T-helper 17 cell (primary cell): Measurements from ENCODE around the gene SPART. TPM values are rescaled to one million over a fixed set of nuclear protein-coding genes. Genes with fewer than 3 reads are reported as not detected.

Experiments used
- ATAC-seq: fragments of 150-1000 bp; cut with Tn5 transposase; 2 replicates; pipeline ENCODE4 v1.10.0; 2021; ENCODE audit warnings: mild to moderate bottlenecking, moderate library complexity
- DNase-seq, 3 donors: peaks; one replicate each; pipeline versions ENCODE4 v3.0.0 to v3.0.0-alpha.2; 2020 to 2021
- H3K9me3 ChIP-seq: one replicate; pipeline ENCODE4 v1.7.0; 2013; ENCODE audit warnings: low read length, mild to moderate bottlenecking; ENCODE audit not compliant: control insufficient read depth, poor library complexity, severe bottlenecking
- H3K27ac Mint-ChIP-seq: one replicate; pipeline ENCODE4 v1.8.0; 2022; ENCODE audit warnings: mild to moderate bottlenecking, moderate library complexity, mixed read lengths
- H3K27me3 Mint-ChIP-seq: one replicate; pipeline ENCODE4 v1.8.0; 2022; ENCODE audit warnings: mixed read lengths
- H3K36me3 Mint-ChIP-seq: one replicate; pipeline ENCODE4 v1.8.0; 2022; ENCODE audit warnings: low read depth, mixed read lengths
- H3K4me1 Mint-ChIP-seq: one replicate; pipeline ENCODE4 v1.8.0; 2022; ENCODE audit warnings: mild to moderate bottlenecking, mixed read lengths
- H3K4me3 Mint-ChIP-seq: one replicate; pipeline ENCODE4 v1.8.0; 2022; ENCODE audit warnings: mild to moderate bottlenecking, moderate library complexity, mixed read lengths
- total RNA-seq, 4 donors: library from RNA in 2 of 4; stranded (reverse) in 2 of 4; gene quantifications; one replicate each; pipeline ENCODE4 v1.2.3 and lab custom pipeline; 2022 to 2026

SPART gene
- total RNA-seq, 2 donors from 2014 or later = 25.6 to 34.8 TPM

DNA sequence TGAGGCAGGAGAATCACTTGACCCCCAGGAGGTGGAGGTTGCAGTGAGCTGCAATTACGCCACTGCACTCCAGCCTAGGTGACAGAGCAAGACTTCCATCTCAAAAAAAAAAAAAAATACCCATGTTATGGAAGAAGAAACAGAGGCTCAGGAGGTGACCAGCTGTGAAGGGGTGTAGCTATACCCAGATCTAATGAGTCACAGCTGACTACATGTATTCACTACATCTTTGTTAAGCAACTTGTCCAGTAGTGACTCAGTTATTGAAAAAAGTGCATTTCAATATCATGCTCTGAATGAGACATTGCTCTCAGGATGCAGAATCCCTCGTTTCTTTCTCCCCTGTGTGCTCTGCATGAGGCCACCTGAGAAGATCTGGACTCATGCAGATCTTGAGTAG, 16.1 kb upstream of the SPART start:
- Mint-ChIP-seq H3K4me1 (no peaks in the 10 kb centered on the region), H3K36me3 (peaks cover 7% of the 10 kb centered on the region), H3K4me3 (no peak overlapping the region), H3K27me3 (peaks cover 29% of the 10 kb centered on the region), H3K27ac (no peak overlapping the region)
- no peak for DNase-seq
- ATAC-seq = no peak
- no peaks in the 10 kb centered on the region for H3K9me3 ChIP-seq

DNA sequence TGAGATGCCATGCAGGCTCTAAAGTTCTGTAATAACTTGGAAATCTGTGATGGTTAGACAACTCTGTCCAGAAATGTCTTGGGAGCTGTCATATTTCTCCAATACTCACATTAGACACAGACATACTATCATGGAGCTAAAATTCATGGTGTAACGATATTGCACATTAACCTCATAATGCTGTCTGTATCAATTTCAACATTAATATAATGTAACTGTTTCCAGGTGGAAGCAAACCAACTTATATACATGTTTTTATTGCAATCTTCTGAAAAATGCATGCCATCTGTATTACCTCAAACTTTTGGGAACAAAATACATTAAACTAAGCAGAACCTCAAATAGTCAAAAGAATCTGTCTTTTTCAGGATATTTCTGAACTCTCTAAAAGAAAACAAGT, 14.7 kb upstream of the SPART start:
- ATAC-seq (no peak), DNase-seq (no peak)
- Mint-ChIP-seq H3K27ac (no peak overlapping the region), H3K27me3 (peaks cover 37% of the 10 kb centered on the region), H3K4me3 (no peak overlapping the region), H3K36me3 (peaks cover 5% of the 10 kb centered on the region), H3K4me1 (no peaks in the 10 kb centered on the region)
- no peaks in the 10 kb centered on the region for H3K9me3 ChIP-seq

DNA sequence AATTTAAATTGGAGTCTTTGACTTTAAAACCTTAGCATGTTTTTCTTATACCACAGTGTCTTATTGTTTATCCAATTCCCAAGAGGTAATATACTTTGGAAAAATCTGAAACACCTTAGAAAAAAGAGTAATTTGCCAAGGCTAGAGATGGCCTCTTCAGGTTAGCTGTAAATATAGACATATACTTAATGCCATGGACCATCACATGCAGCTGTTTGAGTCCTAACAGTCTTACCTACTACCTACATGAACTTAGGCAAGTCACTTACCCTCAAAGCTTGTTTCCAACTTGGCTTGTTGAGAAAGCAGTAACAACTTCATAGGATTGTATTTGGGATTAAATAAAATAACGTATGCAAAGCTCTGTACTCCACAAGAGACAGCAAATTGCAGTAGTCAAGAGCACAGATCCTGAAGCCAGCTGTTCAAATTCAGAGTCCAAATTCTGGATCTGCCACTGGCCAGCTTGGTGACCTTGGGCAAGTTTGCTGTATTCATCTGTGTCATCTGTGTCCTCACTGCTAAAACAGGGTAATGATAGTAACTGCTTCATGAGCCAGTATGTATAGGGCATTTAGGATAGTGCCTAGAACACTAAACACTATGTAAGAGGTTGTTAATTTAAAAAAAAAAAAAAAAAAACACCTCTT, 13.2 kb upstream of the SPART start:
- ATAC-seq = no peak

DNA sequence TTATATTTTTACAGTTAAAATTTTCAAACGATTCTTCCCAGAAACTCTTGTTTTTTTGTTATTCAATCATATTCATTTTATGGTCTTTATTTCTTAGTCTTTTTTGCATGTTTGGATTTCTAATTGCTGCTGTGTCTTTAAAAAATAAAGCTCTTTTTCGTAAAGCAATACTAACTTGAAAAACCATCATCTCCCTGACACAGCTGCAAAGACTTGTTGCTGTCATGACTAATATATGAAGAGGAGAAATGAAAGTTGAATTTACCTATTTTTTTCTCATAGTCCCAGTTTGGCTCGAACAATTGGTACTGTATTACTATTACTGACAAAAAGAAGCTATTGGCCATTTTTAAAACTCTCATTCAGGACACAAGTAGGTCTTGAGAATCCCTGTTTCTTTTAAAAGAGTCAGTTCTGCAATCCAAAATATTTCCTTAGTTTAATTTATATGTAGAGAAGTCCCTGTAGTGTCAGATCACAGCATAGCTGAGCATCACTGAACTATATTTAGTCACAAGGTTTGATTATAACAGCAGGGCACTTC, 12.1 kb upstream of the SPART start:
- no peaks in the 10 kb centered on the region for H3K9me3 ChIP-seq
- no peak for DNase-seq
- H3K4me1 Mint-ChIP-seq = no peaks in the 10 kb centered on the region
- ATAC-seq = no peak
- peaks cover 21% of the 10 kb centered on the region for H3K27me3 Mint-ChIP-seq
- no peak overlapping the region for H3K4me3 Mint-ChIP-seq
- no peaks in the 10 kb centered on the region for H3K36me3 Mint-ChIP-seq
- no peak overlapping the region for H3K27ac Mint-ChIP-seq

More for the DNA sequence above, 13.2 kb upstream of the SPART start:
- Mint-ChIP-seq H3K27me3 (peaks cover 26% of the 10 kb centered on the region), H3K4me1 (no peaks in the 10 kb centered on the region), H3K36me3 (no peaks in the 10 kb centered on the region), H3K27ac (no peak overlapping the region), H3K4me3 (no peak overlapping the region)
- H3K9me3 ChIP-seq = no peaks in the 10 kb centered on the region
- no peak for DNase-seq

DNA sequence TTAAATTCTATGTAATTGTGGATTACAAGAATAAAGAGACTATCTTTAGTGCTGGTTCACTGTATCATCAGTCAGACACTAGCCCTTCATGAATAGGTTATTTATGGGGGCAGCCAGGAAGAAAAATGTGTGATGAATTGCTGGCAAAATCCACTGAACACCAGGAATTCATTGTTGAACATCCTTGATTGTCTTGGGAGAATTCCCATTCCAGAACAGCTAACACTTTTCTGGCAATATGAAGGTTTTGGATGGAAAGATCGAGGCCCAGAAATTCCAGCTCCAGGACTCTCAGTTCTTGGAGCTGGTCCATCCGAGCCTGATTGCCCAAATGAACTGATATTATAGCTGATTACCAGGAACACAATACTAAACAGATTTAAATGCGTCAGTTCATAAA, 11.5 kb upstream of the SPART start:
- ATAC-seq (no peak), DNase-seq (no peak)
- H3K27me3 Mint-ChIP-seq = peaks cover 21% of the 10 kb centered on the region
- H3K9me3 ChIP-seq = no peaks in the 10 kb centered on the region
- H3K4me1 Mint-ChIP-seq = no peaks in the 10 kb centered on the region
- no peak overlapping the region for H3K4me3 Mint-ChIP-seq
- H3K27ac Mint-ChIP-seq = no peak overlapping the region
- no peaks in the 10 kb centered on the region for H3K36me3 Mint-ChIP-seq

DNA sequence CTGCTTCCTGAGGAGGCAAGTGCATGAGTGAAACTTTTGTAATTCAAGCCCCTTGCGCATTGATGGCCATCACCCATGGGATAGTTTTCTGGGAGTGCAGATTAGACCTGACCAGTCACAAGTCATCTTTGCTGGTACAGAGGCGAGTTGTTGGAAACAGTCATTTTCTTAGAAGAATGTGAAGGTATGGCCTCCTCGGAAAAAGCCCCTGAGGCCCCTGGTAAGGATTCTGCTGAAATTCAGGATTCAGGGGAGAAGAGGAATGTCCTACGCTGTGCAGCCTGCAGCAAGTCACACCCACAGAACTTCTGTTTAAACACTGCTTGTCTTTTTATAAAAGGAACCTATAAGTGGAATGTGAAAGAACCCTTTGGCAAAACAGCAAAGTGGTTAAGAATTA, 11.0 kb upstream of the SPART start:
- no peaks in the 10 kb centered on the region for H3K36me3 Mint-ChIP-seq
- H3K9me3 ChIP-seq = no peaks in the 10 kb centered on the region
- no peak overlapping the region for H3K4me3 Mint-ChIP-seq
- no peak for DNase-seq
- no peaks in the 10 kb centered on the region for H3K4me1 Mint-ChIP-seq
- H3K27ac Mint-ChIP-seq = no peak overlapping the region
- peaks cover 21% of the 10 kb centered on the region for H3K27me3 Mint-ChIP-seq
- ATAC-seq = no peak

DNA sequence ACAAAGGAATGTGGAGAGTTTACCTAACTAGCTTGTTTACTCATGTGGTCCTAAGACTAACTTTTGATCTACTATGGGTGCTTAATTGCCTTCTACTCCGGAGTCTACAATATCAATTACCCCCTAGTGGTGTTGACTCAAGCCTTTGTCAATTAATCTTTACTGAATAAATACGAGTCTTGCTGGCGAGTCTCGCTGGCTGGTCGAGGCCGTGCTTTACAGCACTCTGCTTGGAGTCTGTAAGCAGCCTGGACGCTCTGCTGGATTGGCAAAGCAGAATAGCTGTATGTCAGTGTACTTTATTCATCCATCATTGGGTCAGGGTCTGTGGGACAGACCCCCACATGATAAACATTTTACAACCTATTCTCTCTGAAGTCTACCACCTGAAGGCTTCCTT, 9.9 kb upstream of the SPART start:
- H3K36me3 Mint-ChIP-seq = no peaks in the 10 kb centered on the region
- no peak overlapping the region for H3K27ac Mint-ChIP-seq
- no peaks in the 10 kb centered on the region for H3K9me3 ChIP-seq
- no peaks in the 10 kb centered on the region for H3K4me1 Mint-ChIP-seq
- no peak for DNase-seq
- no peak overlapping the region for H3K4me3 Mint-ChIP-seq
- ATAC-seq = no peak
- peaks cover 21% of the 10 kb centered on the region for H3K27me3 Mint-ChIP-seq

DNA sequence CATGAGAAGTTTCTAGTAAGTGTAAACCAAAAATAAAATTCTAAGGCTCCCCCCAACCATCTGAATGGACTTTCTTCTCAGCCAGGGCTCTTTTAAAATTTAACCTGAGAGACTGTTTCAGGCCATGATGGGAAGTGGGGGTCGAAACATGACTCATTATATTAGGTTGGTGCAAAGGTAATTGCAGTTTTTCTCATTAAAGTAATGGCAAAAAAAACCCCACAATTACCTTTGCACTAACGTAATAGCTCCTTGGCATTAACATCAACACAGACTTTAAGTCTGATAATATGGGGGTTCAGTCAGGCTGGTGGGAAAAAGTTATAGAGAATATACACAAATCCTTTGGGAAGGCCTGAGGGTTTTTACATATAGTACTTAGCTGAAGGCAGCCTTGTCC, 9.4 kb upstream of the SPART start:
- no peak overlapping the region for H3K27ac Mint-ChIP-seq
- no peak for ATAC-seq
- no peaks in the 10 kb centered on the region for H3K9me3 ChIP-seq
- H3K4me3 Mint-ChIP-seq = no peak overlapping the region
- peaks cover 18% of the 10 kb centered on the region for H3K27me3 Mint-ChIP-seq
- no peak for DNase-seq
- H3K4me1 Mint-ChIP-seq = no peaks in the 10 kb centered on the region
- H3K36me3 Mint-ChIP-seq = no peaks in the 10 kb centered on the region

DNA sequence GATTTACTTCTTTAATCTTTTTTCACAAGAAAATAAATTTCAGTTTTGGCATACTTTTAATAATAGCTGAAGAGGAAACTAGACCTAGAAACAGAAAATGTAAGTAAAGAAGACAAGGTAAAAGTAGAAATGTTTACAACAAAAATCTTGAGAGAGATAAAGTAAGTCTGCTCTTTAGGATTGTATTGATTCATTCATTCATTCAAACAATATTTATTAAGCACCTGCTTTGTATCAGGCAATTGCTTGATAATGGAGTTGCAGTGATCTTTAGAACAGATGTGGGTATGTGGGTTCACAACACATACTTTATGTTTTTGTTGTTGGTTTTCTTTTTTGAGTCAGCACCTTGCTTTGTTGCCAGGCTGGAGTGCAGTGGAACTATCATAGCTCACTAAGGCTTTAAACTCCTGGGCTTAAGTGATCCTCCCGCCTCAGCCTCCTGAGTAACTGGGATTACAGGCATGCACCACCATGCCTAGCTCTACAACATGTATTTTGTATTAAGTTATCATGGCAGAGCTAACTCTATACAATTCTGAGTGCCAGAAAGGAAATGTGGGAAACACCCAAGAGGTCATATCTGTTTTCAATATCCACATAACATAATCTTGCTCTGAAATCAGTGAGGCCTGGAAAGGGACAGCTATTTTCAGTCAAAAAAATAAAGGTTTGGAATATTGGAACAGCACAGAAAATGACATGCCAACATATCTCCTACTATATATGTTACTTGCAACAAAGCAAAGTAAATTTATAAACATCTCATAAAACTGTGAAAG, 8.8 kb upstream of the SPART start:
- H3K9me3 ChIP-seq = no peaks in the 10 kb centered on the region
- peaks cover 18% of the 10 kb centered on the region for H3K27me3 Mint-ChIP-seq
- DNase-seq = no peak

DNA sequence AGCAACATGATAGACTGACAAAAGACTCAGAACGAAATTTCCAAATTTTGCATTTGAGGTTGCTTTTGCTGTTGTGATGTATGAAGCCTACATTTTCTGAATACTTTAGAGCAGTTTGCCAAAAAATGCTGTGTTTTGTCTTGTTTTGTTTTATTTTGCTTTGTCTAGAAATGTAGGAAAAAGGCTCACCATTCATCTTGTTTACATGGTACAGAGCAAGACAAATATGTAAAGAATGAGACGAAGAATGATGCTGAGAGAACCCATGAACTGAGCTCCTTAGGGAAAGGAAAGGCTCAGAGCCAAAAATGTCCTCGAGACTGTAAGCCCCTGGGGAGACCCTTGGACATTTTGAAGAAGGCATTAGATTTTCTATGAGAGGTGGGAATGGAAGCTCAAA, 6.8 kb upstream of the SPART start:
- no peak overlapping the region for H3K27ac Mint-ChIP-seq
- H3K36me3 Mint-ChIP-seq = no peaks in the 10 kb centered on the region
- DNase-seq = no peak
- ATAC-seq = no peak
- H3K9me3 ChIP-seq = no peaks in the 10 kb centered on the region
- no peaks in the 10 kb centered on the region for H3K4me1 Mint-ChIP-seq
- peaks cover 18% of the 10 kb centered on the region for H3K27me3 Mint-ChIP-seq
- no peak overlapping the region for H3K4me3 Mint-ChIP-seq

More for the DNA sequence above, 8.8 kb upstream of the SPART start:
- ATAC-seq = no peak
- Mint-ChIP-seq H3K27ac (no peak overlapping the region), H3K4me3 (no peak overlapping the region), H3K4me1 (no peaks in the 10 kb centered on the region), H3K36me3 (no peaks in the 10 kb centered on the region)

DNA sequence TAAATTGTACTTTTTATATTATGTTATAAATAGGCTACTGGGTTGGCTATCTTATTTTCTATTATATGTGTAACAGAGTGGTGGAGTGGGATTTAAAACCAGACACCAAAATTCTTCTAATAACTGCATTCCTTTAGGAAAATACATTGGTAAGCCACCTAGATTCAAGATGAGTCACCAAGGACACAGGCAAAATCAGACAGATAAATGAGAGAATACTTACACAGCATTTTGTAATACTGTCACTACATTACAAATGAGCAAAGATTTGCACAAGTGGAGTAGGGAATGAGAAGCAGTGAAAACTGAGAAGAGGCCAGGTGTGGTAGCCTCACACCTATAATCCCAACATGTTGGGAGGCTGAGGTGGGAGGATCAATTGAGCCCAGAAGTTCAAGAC, 6.2 kb upstream of the SPART start:
- H3K27me3 Mint-ChIP-seq = peaks cover 18% of the 10 kb centered on the region
- no peak overlapping the region for H3K27ac Mint-ChIP-seq
- no peak overlapping the region for H3K4me3 Mint-ChIP-seq
- H3K36me3 Mint-ChIP-seq = no peaks in the 10 kb centered on the region
- ATAC-seq (no peak), DNase-seq (no peak)
- no peaks in the 10 kb centered on the region for H3K9me3 ChIP-seq
- no peaks in the 10 kb centered on the region for H3K4me1 Mint-ChIP-seq

DNA sequence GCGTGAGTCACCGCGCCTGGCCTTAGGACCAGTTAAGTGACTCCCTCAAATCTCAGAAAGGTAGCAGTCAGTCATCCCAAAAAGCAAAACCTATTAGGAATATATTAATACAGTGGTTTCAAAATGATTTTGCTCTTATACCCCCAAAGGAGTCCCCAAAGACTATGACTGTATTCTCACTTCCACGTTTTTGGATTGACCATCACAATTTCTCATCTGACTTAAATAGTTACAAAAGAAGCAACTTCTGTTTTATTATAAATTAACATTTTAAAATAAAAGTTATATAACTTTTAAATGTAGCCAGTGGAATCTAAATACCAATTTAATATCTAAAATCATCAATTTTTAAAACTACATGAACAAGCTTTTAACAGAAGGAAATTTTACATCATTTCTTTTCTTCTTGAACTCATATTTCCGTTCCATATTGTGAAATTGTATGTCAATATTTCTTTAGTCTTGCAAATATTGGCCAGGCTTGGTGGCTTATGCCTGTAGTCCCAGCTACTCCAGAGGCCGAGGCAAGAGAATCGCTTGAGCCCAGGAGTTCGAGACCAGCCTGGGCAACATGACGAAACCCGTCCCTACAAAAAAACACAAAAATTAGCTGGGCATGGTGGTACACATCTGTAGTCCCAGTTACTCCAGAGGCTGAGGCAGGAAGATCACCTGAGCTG, 1.5 kb upstream of the SPART start:
- H3K9me3 ChIP-seq = no peaks in the 10 kb centered on the region
- H3K27ac Mint-ChIP-seq = no peak overlapping the region
- H3K4me3 Mint-ChIP-seq = no peak overlapping the region

DNA sequence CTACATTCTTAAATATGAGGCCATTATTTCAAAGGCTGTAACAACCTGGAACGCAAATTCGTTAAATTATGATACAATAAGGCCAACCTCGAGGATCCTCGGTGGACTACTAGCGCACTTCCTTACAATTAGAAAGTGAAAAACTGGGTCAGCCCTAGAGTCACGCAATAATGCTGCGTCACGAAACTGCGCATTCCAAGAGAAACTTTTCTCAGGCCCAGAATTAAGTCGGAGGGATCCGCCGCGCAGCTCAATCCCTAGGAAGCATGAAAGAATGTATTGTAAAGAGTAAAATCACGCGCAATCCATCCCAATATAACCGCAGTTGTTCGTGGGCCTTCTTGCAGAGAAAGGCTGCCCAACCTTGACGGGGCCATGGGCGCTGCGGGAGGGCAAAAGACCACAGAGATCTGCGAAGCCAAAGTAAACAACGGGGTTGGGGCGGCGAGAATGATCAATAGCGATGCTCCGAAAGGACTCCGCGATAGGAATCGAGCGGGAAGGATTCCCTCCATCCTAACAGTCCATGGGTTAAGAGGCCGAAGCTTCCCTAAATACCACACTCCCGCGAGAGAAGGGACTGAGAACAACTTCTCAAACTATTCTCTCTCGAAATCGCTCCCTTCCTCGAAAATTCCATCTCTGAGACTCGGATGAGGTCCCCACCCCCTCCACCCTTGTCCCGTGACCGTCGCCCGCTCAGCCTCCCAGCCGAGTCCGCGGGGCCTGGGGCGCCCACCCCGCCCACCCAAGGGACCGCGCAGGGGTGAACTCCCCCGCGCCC, 564 bp downstream of the SPART start:
- peaks cover 28% of the 10 kb centered on the region for H3K4me1 Mint-ChIP-seq
- peaks cover 2% of the 10 kb centered on the region for H3K36me3 Mint-ChIP-seq
- ATAC-seq = peak; percentile 47
- peak overlapping the region; percentile 98 for H3K27ac Mint-ChIP-seq
- H3K9me3 ChIP-seq = no peaks in the 10 kb centered on the region
- H3K4me3 Mint-ChIP-seq = peak overlapping the region; percentile 96
- DNase-seq = peak; percentile 12 to 34 (median 19)
- peaks cover 5% of the 10 kb centered on the region for H3K27me3 Mint-ChIP-seq

More for the DNA sequence above, 1.5 kb upstream of the SPART start:
- Mint-ChIP-seq H3K36me3 (peaks cover 2% of the 10 kb centered on the region), H3K4me1 (peaks cover 16% of the 10 kb centered on the region), H3K27me3 (peaks cover 5% of the 10 kb centered on the region)
- no peak for DNase-seq
- ATAC-seq = no peak
